H9 (cell line): ENCODE data around the gene CGB5. TPM values are rescaled to one million over a fixed set of nuclear protein-coding genes. Genes with fewer than 3 reads are reported as not detected.
"Not testable (repeated sequence)": the region's sequence is repeated elsewhere in the genome, so short reads cannot be mapped to it uniquely, and the experiment has no call there.

Experiments used
- DNase-seq: peaks from one replicate; pipeline ENCODE4 v3.0.0-alpha.2; 2017
- H2AFZ ChIP-seq: one replicate; pipeline ENCODE4 v1.6.1; 2013; ENCODE audit warnings: mild to moderate bottlenecking, low read length, control low read depth, moderate library complexity
- H2AK5ac ChIP-seq: 2 replicates; pipeline ENCODE4 v1.6.1; 2013; ENCODE audit warnings: low read length, control low read depth, mixed read lengths; ENCODE audit not compliant: insufficient read length
- H2BK120ac ChIP-seq: one replicate; pipeline ENCODE4 v1.6.1; 2013; ENCODE audit warnings: low read depth, mild to moderate bottlenecking, low read length, control low read depth, inconsistent platforms; ENCODE audit not compliant: poor library complexity, severe bottlenecking
- H2BK12ac ChIP-seq: 2 replicates; pipeline ENCODE4 v1.6.1; 2013; ENCODE audit warnings: low read length, control low read depth, mixed read lengths, low read depth; ENCODE audit not compliant: insufficient read length
- H2BK15ac ChIP-seq: 2 replicates; pipeline ENCODE4 v1.6.1; 2013; ENCODE audit warnings: low read depth, low read length, control low read depth
- H2BK20ac ChIP-seq: one replicate; pipeline ENCODE4 v1.6.1; 2013; ENCODE audit warnings: low read depth, mild to moderate bottlenecking, low read length, control low read depth, inconsistent platforms; ENCODE audit not compliant: poor library complexity, severe bottlenecking
- H2BK5ac ChIP-seq: 2 replicates; pipeline ENCODE4 v1.6.1; 2013; ENCODE audit warnings: low read length, control low read depth, mixed read lengths; ENCODE audit not compliant: insufficient read length
- H3K14ac ChIP-seq: 2 replicates; pipeline ENCODE4 v1.6.1; 2013; ENCODE audit warnings: low read length, control low read depth; ENCODE audit not compliant: insufficient read depth
- H3K18ac ChIP-seq: 2 replicates; pipeline ENCODE4 v1.6.1; 2013; ENCODE audit warnings: low read depth, mild to moderate bottlenecking, mixed read lengths, low read length, control low read depth; ENCODE audit not compliant: insufficient read length
- H3K23ac ChIP-seq: 2 replicates; pipeline ENCODE4 v1.6.1; 2013; ENCODE audit warnings: low read length, control low read depth, mixed read lengths, low read depth; ENCODE audit not compliant: insufficient read length
- H3K23me2 ChIP-seq: 2 replicates; pipeline ENCODE4 v1.6.1; 2013; ENCODE audit warnings: low read depth, mild to moderate bottlenecking, mixed read lengths, low read length, control low read depth; ENCODE audit not compliant: insufficient read length, poor library complexity, severe bottlenecking
- H3K27ac ChIP-seq: 2 replicates; pipeline ENCODE4 v1.5.1; 2013; ENCODE audit warnings: low read length, control low read depth, mixed read lengths, low read depth; ENCODE audit not compliant: insufficient read length
- H3K27me3 ChIP-seq: 2 replicates; pipeline ENCODE4 v1.6.1; 2013; ENCODE audit warnings: low read length, control low read depth, inconsistent platforms; ENCODE audit not compliant: insufficient read depth
- H3K4ac ChIP-seq: 2 replicates; pipeline ENCODE4 v1.6.1; 2013; ENCODE audit warnings: low read depth, mild to moderate bottlenecking, control low read depth, inconsistent platforms, low read length, moderate library complexity
- H3K4me1 ChIP-seq: 2 replicates; pipeline ENCODE4 v1.6.1; 2013; ENCODE audit warnings: low read length, control low read depth, inconsistent platforms; ENCODE audit not compliant: insufficient read depth
- H3K4me2 ChIP-seq: 2 replicates; pipeline ENCODE4 v1.6.1; 2013; ENCODE audit warnings: low read length, control low read depth, mixed read lengths; ENCODE audit not compliant: insufficient read length, insufficient read depth
- H3K56ac ChIP-seq: 2 replicates; pipeline ENCODE4 v1.6.1; 2013; ENCODE audit warnings: low read depth, mild to moderate bottlenecking, mixed read lengths, low read length, control low read depth; ENCODE audit not compliant: insufficient read length
- H3K79me1 ChIP-seq: 2 replicates; pipeline ENCODE4 v1.6.1; 2013; ENCODE audit warnings: low read depth, mild to moderate bottlenecking, moderate library complexity, low read length, control low read depth, inconsistent platforms; ENCODE audit not compliant: insufficient read depth, poor library complexity, severe bottlenecking
- H3K79me2 ChIP-seq: 2 replicates; pipeline ENCODE4 v1.6.1; 2013; ENCODE audit warnings: low read length, control low read depth, inconsistent platforms; ENCODE audit not compliant: insufficient read depth
- H3K9ac ChIP-seq: 2 replicates; pipeline ENCODE4 v1.6.1; 2013; ENCODE audit warnings: low read length, control low read depth, mixed read lengths; ENCODE audit not compliant: insufficient read length; ENCODE audit errors: extremely low read depth
- H3K9me3 ChIP-seq: one replicate; pipeline ENCODE4 v1.6.1; 2013; ENCODE audit warnings: low read depth, low read length, inconsistent platforms; ENCODE audit not compliant: control insufficient read depth
- H3T11ph ChIP-seq: one replicate; pipeline ENCODE4 v1.6.1; 2013; ENCODE audit warnings: mild to moderate bottlenecking, low read length, control low read depth, inconsistent platforms
- H4K20me1 ChIP-seq: one replicate; pipeline ENCODE4 v1.6.1; 2013; ENCODE audit not compliant: control insufficient read depth, insufficient read length, insufficient read depth
- H4K5ac ChIP-seq: 2 replicates; pipeline ENCODE4 v1.6.1; 2013; ENCODE audit warnings: low read depth, mild to moderate bottlenecking, mixed read lengths, low read length, control low read depth; ENCODE audit not compliant: insufficient read length
- H4K8ac ChIP-seq: replicated peaks from 2 replicates; pipeline ENCODE4 v1.6.1; 2013; ENCODE audit warnings: low read length, control low read depth, mixed read lengths, low read depth; ENCODE audit not compliant: insufficient read length
- H4K91ac ChIP-seq: 2 replicates; pipeline ENCODE4 v1.6.1; 2013; ENCODE audit warnings: low read depth, mild to moderate bottlenecking, moderate library complexity, mixed read lengths, low read length, control low read depth; ENCODE audit not compliant: insufficient read length
- H3K27ac Mint-ChIP-seq, 3 experiments: 2 replicates in 2 of 3; 3 replicates in 1 of 3; pipeline ENCODE4 v1.8.0; 2020 to 2021; ENCODE audit warnings: mixed read lengths in 3 of 3, mild to moderate bottlenecking in 1 of 3, moderate library complexity in 1 of 3
- H3K27me3 Mint-ChIP-seq: 2 replicates; pipeline ENCODE4 v1.8.0; 2021; ENCODE audit warnings: low read depth, mild to moderate bottlenecking, moderate library complexity, mixed read lengths
- H3K36me3 Mint-ChIP-seq, 3 experiments: 2 replicates in 2 of 3; 3 replicates in 1 of 3; pipeline ENCODE4 v1.8.0; 2020 to 2021; ENCODE audit warnings: low read depth in 3 of 3, mixed read lengths in 3 of 3; ENCODE audit not compliant: insufficient read depth in 1 of 3
- H3K4me1 Mint-ChIP-seq, 2 experiments: 2 replicates each; pipeline ENCODE4 v1.8.0; 2020; ENCODE audit warnings: mixed read lengths in 2 of 2
- H3K4me3 Mint-ChIP-seq, 2 experiments: 2 replicates in 1 of 2; 3 replicates in 1 of 2; pipeline ENCODE4 v1.8.0; 2020 to 2021; ENCODE audit warnings: mild to moderate bottlenecking in 2 of 2, mixed read lengths in 2 of 2, moderate library complexity in 1 of 2
- H3K9me3 Mint-ChIP-seq, 2 experiments: 2 replicates in 1 of 2; 3 replicates in 1 of 2; pipeline ENCODE4 v1.8.0; 2020; ENCODE audit warnings: mild to moderate bottlenecking in 2 of 2, mixed read lengths in 2 of 2, moderate library complexity in 1 of 2
- WGBS: extraction: QIAGEN DNeasy Blood & Tissue Kit; methylation state at CpG from one replicate; pipeline ENCODE4 v1.1.7; 2013; ENCODE audit warnings: missing lambda C conversion rate, low lambda C conversion rate, mixed read lengths; ENCODE audit not compliant: insufficient read length; ENCODE audit errors: extremely low coverage; 5-methylcytosine and 5-hydroxymethylcytosine counted together
- total RNA-seq: library from RNA; stranded (reverse); gene quantifications from 2 replicates; pipeline ENCODE4 v1.2.1, GENCODE V29; 2021
- TF ChIP-seq, protein P1 (sequence below): fragments of 200-600 bp; sonication (generic); conservative IDR thresholded peaks from 3 replicates; pipeline ENCODE4 v1.8.0; 2021; ENCODE audit warnings: antibody characterized with exemption, mild to moderate bottlenecking

The CGB5 gene
- total RNA-seq, 1 experiment from 2014 or later = not detected

DNA sequence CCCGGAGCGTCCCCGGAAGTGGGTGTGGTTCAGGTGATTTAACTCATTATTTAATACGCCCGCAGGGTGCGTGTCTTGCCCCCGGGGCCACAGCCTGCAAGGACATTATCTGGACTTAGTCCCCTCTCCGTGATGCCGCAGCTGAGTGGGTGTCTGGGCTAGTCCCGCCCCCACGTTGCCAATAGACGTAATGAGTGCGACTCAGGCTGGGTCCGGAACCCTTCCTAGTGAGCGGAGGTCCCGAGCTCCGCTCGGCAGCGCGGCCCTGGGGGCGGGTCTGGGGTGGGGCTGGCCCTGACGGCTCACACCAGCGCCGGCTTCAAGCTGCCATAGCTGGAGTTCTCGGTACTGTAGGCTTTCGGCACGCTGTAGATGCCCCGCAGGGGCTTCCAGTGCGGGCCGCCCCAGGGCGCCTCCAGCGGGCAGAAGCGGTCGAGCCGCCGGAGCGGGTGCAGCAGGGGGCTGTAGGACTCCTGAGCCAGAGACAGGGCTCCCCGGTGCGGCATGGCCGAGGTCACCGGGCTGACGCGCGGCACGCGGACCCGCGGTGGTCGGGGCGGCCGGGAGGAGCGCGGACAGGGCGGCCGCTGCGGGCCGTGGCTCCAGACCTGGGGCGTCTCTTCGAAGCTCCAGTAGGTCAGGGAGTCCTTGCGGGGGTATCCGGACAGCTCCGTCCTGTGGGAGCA, 25.8 kb upstream of the CGB5 start:
- H3K14ac ChIP-seq = no peak overlapping the region; the same call in 1 of the 2 replicates
- no peak overlapping the region for H3K23ac ChIP-seq
- Mint-ChIP-seq H3K4me3 (peak overlapping the region; percentile 54 to 66; a peak in 4 of 5 replicates), H3K4me1 (peaks cover 15 to 36% of the 10 kb centered on the region in 2 experiments), H3K27ac (no peak overlapping the region), H3K9me3 (peaks cover 0 to 1% of the 10 kb centered on the region in 2 experiments; a peak in 2 of 5 replicates), H3K36me3 (peaks cover 8 to 35% (median 33%) of the 10 kb centered on the region in 3 experiments; a peak in 6 of 7 replicates), H3K27me3 (peaks cover 39% of the 10 kb centered on the region)
- no peak overlapping the region for H3K27ac ChIP-seq
- peak overlapping the region; percentile 25 for H3K4me2 ChIP-seq
- no peak overlapping the region for H3K18ac ChIP-seq
- peaks cover 8% of the 10 kb centered on the region for H3K23me2 ChIP-seq
- no peak overlapping the region for H3K56ac ChIP-seq
- no CpG with 5 or more reads among the region's 62 CpGs for WGBS
- H3T11ph ChIP-seq = no peak overlapping the region
- DNase-seq = peak; percentile 75
- H2BK5ac ChIP-seq = no peak overlapping the region
- no peak overlapping the region for H2BK12ac ChIP-seq
- H2BK20ac ChIP-seq = no peak overlapping the region
- H2AFZ ChIP-seq = no peak overlapping the region
- H2BK15ac ChIP-seq = no peak overlapping the region
- H2BK120ac ChIP-seq = no peak overlapping the region
- H3K4me1 ChIP-seq = peaks cover 4% of the 10 kb centered on the region; the same call in 1 of the 2 replicates
- no peaks in the 10 kb centered on the region for H3K9me3 ChIP-seq
- H4K91ac ChIP-seq = no peak overlapping the region
- H3K79me1 ChIP-seq = no peaks in the 10 kb centered on the region
- H4K5ac ChIP-seq = no peak overlapping the region
- no peaks in the 10 kb centered on the region for H4K20me1 ChIP-seq
- no peak overlapping the region for H2AK5ac ChIP-seq
- H3K4ac ChIP-seq = no peak overlapping the region
- no peaks in the 10 kb centered on the region; the same call in 1 of the 2 replicates for H3K27me3 ChIP-seq
- TF ChIP-seq, protein P1, sequence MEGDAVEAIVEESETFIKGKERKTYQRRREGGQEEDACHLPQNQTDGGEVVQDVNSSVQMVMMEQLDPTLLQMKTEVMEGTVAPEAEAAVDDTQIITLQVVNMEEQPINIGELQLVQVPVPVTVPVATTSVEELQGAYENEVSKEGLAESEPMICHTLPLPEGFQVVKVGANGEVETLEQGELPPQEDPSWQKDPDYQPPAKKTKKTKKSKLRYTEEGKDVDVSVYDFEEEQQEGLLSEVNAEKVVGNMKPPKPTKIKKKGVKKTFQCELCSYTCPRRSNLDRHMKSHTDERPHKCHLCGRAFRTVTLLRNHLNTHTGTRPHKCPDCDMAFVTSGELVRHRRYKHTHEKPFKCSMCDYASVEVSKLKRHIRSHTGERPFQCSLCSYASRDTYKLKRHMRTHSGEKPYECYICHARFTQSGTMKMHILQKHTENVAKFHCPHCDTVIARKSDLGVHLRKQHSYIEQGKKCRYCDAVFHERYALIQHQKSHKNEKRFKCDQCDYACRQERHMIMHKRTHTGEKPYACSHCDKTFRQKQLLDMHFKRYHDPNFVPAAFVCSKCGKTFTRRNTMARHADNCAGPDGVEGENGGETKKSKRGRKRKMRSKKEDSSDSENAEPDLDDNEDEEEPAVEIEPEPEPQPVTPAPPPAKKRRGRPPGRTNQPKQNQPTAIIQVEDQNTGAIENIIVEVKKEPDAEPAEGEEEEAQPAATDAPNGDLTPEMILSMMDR = peak; percentile 42
- H3K9ac ChIP-seq = no peak overlapping the region
- no peak overlapping the region for H4K8ac ChIP-seq
- H3K79me2 ChIP-seq = no peaks in the 10 kb centered on the region

DNA sequence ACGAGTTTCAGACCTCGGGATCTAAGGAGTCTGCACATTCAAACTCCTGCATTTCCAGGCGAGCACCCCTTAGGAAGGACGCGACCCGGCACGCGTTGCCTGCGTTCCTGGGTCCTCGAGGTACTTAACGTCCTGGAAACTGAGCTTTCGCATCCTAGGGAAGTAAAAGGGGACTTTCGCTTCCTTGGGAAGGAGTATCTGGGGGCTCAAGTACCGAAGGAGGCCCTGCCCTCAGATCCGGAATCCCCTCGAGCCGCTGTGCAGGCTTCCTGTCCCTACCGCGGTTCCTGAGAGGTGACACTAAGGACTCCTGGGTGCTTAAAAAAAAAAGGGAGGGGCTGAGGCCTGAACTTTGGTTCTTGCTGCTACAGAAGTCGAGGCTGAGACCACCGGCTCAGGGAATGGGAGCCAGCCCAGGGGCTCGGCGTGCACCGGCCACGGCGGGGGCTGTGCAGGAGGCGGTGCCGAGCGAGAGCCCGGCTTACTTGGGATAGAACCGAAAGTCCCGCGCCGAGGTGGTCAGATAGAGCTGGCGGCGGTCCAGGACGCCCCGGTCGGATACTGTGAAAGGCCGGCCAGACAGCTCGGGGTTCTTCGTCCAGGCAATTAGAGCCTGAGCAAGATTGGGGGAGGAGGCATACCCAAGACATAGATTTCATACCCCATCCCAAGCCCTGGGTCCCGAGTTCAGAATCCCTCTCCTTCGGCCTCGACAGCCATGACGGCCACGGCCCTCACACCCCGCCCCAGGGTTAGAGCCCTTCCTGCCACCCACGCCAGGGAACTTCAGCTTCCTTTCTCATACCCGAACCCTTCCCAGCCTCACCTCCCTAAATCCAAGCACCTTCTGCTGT, 25.0 kb upstream of the CGB5 start:
- H4K5ac ChIP-seq = not testable (repeated sequence)

More for the DNA sequence above, 25.0 kb upstream of the CGB5 start:
- peaks cover 39% of the 10 kb centered on the region for H3K27me3 Mint-ChIP-seq
- DNase-seq, H3K9ac ChIP-seq, H3K18ac ChIP-seq, H3K4me1 ChIP-seq, H3T11ph ChIP-seq, H2BK20ac ChIP-seq, H3K27me3 ChIP-seq, H3K79me1 ChIP-seq, H3K4ac ChIP-seq, H3K9me3 Mint-ChIP-seq, H3K9me3 ChIP-seq, H3K23ac ChIP-seq, H3K56ac ChIP-seq, H2BK12ac ChIP-seq, H4K20me1 ChIP-seq, H4K8ac ChIP-seq, H3K27ac ChIP-seq, H3K23me2 ChIP-seq, H2BK15ac ChIP-seq, H2AFZ ChIP-seq, H3K14ac ChIP-seq, H3K79me2 ChIP-seq, H4K91ac ChIP-seq, H2BK5ac ChIP-seq, H2BK120ac ChIP-seq, H2AK5ac ChIP-seq: not testable (repeated sequence)
- peak overlapping the region; percentile 54 to 66 for H3K4me3 Mint-ChIP-seq
- peaks cover 8 to 29% (median 28%) of the 10 kb centered on the region in 3 experiments; a peak in 6 of 7 replicates for H3K36me3 Mint-ChIP-seq
- no CpG with 5 or more reads among the region's 50 CpGs for WGBS
- H3K4me1 Mint-ChIP-seq = peaks cover 15 to 36% of the 10 kb centered on the region in 2 experiments
- peak overlapping the region; percentile 25 for H3K4me2 ChIP-seq
- H3K27ac Mint-ChIP-seq = peak overlapping the region in 1 of 3 experiments; percentile 42; a peak in 1 of 7 replicates
